HG03196 (cell line): ENCODE results near the gene SPSB4.

Experiments
- ATAC-seq: cut with Tn5 transposase; IDR thresholded peaks from one replicate; pipeline ENCODE4 v1.9.1; 2021; ENCODE audit not compliant: unreplicated experiment

The SPSB4 gene

GRCh38 chr3:141150081-141150830 is 99.1 kb downstream of the SPSB4 start:
- no peak for ATAC-seq

- no peak for ATAC-seq
These were observed 99.8 kb downstream of the SPSB4 start for GRCh38 chr3:141150931-141151330.

- ATAC-seq = no peak
These were observed 100.3 kb downstream of the SPSB4 start for GRCh38 chr3:141151439-141151838.

DNA sequence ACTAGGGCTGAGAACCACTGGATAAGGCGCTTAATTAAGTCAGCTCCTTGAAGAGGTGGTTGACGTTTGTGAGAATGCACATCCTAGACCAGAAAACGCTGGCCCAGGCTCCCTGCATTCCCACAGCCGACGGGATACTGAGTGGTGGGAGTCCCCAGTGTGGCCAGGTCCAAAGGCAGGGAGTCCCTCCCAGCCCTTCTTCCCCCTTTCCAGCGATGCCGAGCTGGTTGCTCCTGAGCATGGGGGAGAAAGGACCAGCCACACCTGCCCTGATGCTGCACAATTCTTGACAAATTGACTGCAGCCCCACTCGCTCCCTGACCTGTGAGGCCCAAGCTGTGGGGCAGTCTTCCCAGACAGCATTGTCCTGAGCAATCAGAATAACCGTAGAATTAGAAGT is 101.0 kb downstream of the SPSB4 start:
- no peak for ATAC-seq

GRCh38 chr3:141152801-141153678 is 101.9 kb downstream of the SPSB4 start:
- no peak for ATAC-seq

- ATAC-seq = no peak
These were observed 102.5 kb downstream of the SPSB4 start for GRCh38 chr3:141153679-141153966.

DNA sequence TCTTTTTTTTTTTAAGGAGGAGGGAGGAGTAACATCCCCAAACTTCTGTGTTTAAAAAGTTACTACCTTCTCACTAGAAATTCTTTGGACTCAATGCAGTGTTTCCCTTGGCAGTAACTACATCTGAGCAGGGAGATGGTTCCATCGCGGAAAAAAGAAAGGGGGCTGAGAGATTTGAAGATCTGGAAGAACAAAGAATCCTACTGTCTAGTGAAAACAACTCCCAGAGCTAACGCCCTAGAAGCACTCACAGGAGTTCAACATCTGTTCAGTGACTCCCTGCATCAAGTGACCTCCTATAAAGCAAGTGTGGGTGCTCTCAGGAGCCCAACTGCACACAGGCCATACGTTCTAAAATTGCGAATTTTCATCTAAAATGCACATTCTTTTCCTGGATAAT is 113.7 kb downstream of the SPSB4 start:
- ATAC-seq = no peak

DNA sequence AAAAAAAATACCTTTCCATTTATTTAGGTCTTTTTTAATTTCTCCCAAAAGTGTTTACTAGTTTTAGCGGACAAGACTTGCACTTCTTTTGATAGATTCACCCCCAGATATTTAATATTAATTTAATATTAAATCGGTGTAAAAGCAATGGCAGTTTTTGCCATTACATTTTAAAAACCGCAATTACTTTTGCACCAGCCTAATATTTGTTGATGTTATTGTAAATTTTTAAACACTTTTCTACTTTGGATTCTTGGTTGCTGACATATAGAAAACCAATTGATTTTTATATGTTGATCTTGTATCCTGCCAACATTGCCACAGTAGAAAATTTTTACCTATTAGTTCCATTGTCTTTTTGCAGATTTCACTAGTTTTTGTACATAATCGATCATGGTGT is 116.5 kb downstream of the SPSB4 start:
- ATAC-seq = no peak

- ATAC-seq = no peak
These were observed 119.6 kb downstream of the SPSB4 start for GRCh38 chr3:141170678-141171295.

GRCh38 chr3:141174674-141175073 is 123.5 kb downstream of the SPSB4 start:
- ATAC-seq = no peak

GRCh38 chr3:141176775-141177174 is 125.6 kb downstream of the SPSB4 start:
- ATAC-seq = no peak

GRCh38 chr3:141178026-141178425 is 126.9 kb downstream of the SPSB4 start:
- ATAC-seq = no peak

DNA sequence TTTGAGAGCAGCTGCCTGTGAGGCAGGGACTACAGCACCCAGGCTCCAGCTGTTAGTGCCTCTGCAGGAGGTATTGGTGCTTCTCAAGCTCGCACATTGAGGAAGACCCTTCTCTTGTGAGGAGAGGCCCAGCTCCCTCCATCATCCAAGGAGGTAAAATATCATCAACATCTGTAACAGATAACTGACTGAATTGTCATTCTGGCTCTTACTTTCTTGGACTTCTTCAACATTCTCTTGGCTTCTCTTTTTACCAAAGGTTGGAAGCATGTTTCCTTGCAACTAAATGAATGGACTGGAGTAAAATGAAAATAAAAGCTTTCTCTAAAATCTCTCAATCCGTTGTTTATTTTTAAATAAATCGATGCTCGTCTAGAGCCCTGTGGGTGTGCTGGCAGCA is 127.4 kb downstream of the SPSB4 start:
- no peak for ATAC-seq

DNA sequence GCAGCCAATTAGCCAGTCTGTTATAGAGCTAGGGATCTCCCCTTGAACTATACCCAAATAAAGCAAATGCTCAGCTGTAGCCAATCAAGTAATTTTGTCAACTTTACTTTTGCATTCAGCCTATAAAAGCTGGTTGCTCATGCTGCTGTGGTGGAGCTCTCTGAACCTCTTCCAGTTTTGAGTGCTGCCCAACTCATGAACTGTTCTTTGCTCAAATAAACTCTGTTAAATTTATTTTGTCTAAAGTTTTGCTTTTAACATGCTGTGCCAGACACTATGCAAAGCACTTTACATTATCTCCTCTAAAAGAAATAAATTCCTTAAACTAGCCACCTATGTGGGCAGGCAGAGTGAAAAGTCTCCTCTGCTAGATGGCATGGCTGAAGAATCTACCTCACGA is 128.8 kb downstream of the SPSB4 start:
- no peak for ATAC-seq

GRCh38 chr3:141181196-141181595 is 130.0 kb downstream of the SPSB4 start:
- no peak for ATAC-seq

DNA sequence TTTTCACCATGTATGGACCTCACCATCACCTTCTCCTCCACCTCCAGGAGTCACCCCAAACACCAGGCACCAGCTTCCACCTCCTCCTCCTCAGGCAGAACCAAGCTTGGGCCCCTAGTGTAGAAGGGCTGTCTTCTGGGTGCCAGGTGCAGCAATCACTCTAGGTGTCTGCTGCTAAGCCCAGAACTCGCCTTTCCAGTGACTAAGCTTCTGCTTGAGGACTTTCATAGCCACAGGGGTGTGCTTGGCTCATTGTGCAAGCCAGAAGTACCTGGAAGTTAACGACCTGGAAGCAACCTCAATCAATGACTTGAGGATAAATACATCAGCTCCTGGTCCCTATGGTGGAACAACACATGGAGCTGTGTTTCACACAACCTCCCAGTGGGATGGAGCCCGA is 130.7 kb downstream of the SPSB4 start:
- ATAC-seq = no peak

GRCh38 chr3:141183606-141184005 is 132.5 kb downstream of the SPSB4 start:
- no peak for ATAC-seq

DNA sequence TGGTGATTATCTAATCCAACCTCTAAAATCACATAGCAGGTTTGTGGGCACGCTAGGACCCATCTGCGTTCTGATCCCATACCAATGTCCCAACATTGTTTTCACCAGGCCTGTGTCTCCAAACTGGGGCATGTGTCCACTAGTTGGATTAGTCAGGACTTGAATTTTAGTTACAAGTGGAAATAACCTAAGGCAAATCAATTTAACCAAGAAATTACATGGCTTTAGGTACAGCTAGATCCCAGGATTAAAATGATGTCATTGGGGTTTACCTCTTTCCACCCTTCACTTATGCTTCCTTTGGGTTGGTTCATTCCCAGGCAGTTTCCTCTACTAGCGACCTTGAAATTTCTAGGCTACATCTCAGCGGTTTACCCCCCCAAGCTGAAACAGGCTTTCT is 133.3 kb downstream of the SPSB4 start:
- ATAC-seq = no peak

DNA sequence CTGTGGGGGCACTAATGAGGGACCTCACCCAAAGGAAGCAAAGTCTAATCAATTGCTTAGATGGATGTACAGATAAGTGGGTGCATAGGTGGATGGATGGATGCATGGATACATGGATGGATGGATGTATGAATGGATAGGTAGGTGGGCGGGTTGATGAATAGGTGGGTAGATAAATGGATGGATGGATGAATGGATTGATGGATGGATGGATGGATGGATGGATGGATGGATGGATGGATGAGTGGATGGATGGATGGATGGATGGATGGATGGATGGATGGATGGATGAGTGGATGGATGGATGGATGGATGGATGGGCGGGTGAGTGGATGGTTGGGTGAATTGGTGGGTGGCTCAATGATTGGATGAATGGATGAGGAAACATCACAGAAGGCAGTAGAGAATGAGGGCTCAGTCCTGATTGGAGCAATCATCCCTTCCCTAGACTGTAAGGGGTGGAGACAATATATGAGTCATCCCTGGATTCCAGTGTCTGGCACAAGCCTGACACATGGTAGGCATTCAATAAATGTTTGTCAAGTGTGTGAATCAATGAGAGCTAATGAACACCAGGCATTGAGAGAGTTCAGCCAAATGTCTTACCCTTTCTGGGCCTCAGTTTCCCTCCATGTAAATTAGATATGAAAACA is 140.1 kb downstream of the SPSB4 start:
- no peak for ATAC-seq

GRCh38 chr3:141192345-141192744 is 141.2 kb downstream of the SPSB4 start:
- peak; percentile 99 for ATAC-seq

- ATAC-seq = no peak
These were observed 142.1 kb downstream of the SPSB4 start for GRCh38 chr3:141193066-141193830.
